ENCODE data around the gene PCDHB16. TPM values are rescaled to one million over a fixed set of nuclear protein-coding genes. Genes with fewer than 3 reads are reported as not detected.
"Not testable (repeated sequence)": the region's sequence is repeated elsewhere in the genome, so short reads cannot be mapped to it uniquely, and the experiment has no call there.

The PCDHB16 gene
- total RNA-seq, 2 donors from 2014 or later: 9.7 to 14.8 TPM

- H3K9me3 ChIP-seq (ENCODE audit: control insufficient read depth, low read length): peaks cover 4% of the 10 kb centered on the region
- H3K9me3 Mint-ChIP-seq: peaks cover 26% of the 10 kb centered on the region
- H3K4me1 ChIP-seq (ENCODE audit: control insufficient read depth, insufficient read depth, low read length): no peaks in the 10 kb centered on the region
- peaks cover 2% of the 10 kb centered on the region for H3K27me3 Mint-ChIP-seq (ENCODE audit: insufficient read depth)
- no peak within 1 kb of the TSS for H3K27ac Mint-ChIP-seq
- DNase-seq: peak; percentile 66
- peaks cover 28% of the 10 kb centered on the region for H3K36me3 Mint-ChIP-seq (ENCODE audit: low read depth)
- peaks cover 4% of the 10 kb centered on the region for H3K27me3 ChIP-seq (ENCODE audit: control insufficient read depth, insufficient read depth, low read length, poor library complexity, severe bottlenecking)
- no peak within 1 kb of the TSS for H3K4me3 Mint-ChIP-seq
- no peaks in the 10 kb centered on the region for H3K36me3 ChIP-seq (ENCODE audit: control insufficient read depth, insufficient read depth, low read length)
- H3K4me1 Mint-ChIP-seq: no peaks in the 10 kb centered on the region
- peak; percentile 65 for TF ChIP-seq CTCF (conservative IDR thresholded peaks at IDR 0.05)
- no peak within 1 kb of the TSS for H3K4me3 ChIP-seq (ENCODE audit: low read length)
- no peak within 1 kb of the TSS for H3K9ac ChIP-seq (ENCODE audit: extremely low read depth, low read length, poor library complexity, severe bottlenecking)
- WGBS, 2 experiments (ENCODE audit: insufficient coverage in 1 of 2, insufficient read length in 1 of 2): 86 to 89% methylated on average over 17 to 18 of the region's 18 CpGs
- H3K27ac ChIP-seq (ENCODE audit: low read depth, low read length): no peak within 1 kb of the TSS
These were observed 32.4 kb upstream of the PCDHB16 start, which contains the start of gene PCDHB6 for GRCh38 chr5:141149812-141150211. Gene PCDHB6, plus strand, starts transcription at chr5:141150057. Its CDS starts 201 bp downstream, at chr5:141150258.

GRCh38 chr5:141150224-141150992 is 31.8 kb upstream of the PCDHB16 start:
- no peak overlapping the region for H3K9ac ChIP-seq (ENCODE audit: extremely low read depth, low read length, poor library complexity, severe bottlenecking)
- Mint-ChIP-seq H3K9me3 (peaks cover 26% of the 10 kb centered on the region), H3K36me3 (ENCODE audit: low read depth) (peaks cover 28% of the 10 kb centered on the region), H3K27me3 (ENCODE audit: insufficient read depth) (peaks cover 2% of the 10 kb centered on the region), H3K4me3 (no peak overlapping the region), H3K27ac (no peak overlapping the region), H3K4me1 (no peaks in the 10 kb centered on the region)
- no peak overlapping the region for H3K27ac ChIP-seq (ENCODE audit: low read depth, low read length)
- 90 to 92% methylated on average over 28 to 33 of the region's 33 CpGs for WGBS, 2 experiments (ENCODE audit: insufficient coverage in 1 of 2, insufficient read length in 1 of 2)
- no peaks in the 10 kb centered on the region for H3K36me3 ChIP-seq (ENCODE audit: control insufficient read depth, insufficient read depth, low read length)
- H3K27me3 ChIP-seq (ENCODE audit: control insufficient read depth, insufficient read depth, low read length, poor library complexity, severe bottlenecking): peaks cover 4% of the 10 kb centered on the region
- DNase-seq: no peak
- no peaks in the 10 kb centered on the region for H3K4me1 ChIP-seq (ENCODE audit: control insufficient read depth, insufficient read depth, low read length)
- TF ChIP-seq CTCF (conservative IDR thresholded peaks at IDR 0.05): no peak
- no peak overlapping the region for H3K4me3 ChIP-seq (ENCODE audit: low read length)
- H3K9me3 ChIP-seq (ENCODE audit: control insufficient read depth, low read length): peaks cover 4% of the 10 kb centered on the region

- WGBS, 2 experiments (ENCODE audit: insufficient coverage in 1 of 2, insufficient read length in 1 of 2): 88% methylated on average over 13 of the region's 13 CpGs
These were observed 31.2 kb upstream of the PCDHB16 start for GRCh38 chr5:141150993-141151325.

GRCh38 chr5:141151632-141152031 is 30.6 kb upstream of the PCDHB16 start:
- not testable (repeated sequence) for H3K27me3 ChIP-seq (ENCODE audit: control insufficient read depth, insufficient read depth, low read length, poor library complexity, severe bottlenecking); H3K4me3 ChIP-seq (ENCODE audit: low read length); DNase-seq

More at GRCh38 chr5:141150993-141151325, 31.2 kb upstream of the PCDHB16 start:
- Histone ChIP-seq H3K9ac (ENCODE audit: extremely low read depth, low read length, poor library complexity, severe bottlenecking) (no peak overlapping the region), H3K4me3 (ENCODE audit: low read length) (no peak overlapping the region), H3K36me3 (ENCODE audit: control insufficient read depth, insufficient read depth, low read length) (no peaks in the 10 kb centered on the region), H3K9me3 (ENCODE audit: control insufficient read depth, low read length) (peaks cover 4% of the 10 kb centered on the region), H3K27ac (ENCODE audit: low read depth, low read length) (no peak overlapping the region), H3K27me3 (ENCODE audit: control insufficient read depth, insufficient read depth, low read length, poor library complexity, severe bottlenecking) (peaks cover 4% of the 10 kb centered on the region), H3K4me1 (ENCODE audit: control insufficient read depth, insufficient read depth, low read length) (no peaks in the 10 kb centered on the region)
- Mint-ChIP-seq H3K9me3 (peaks cover 26% of the 10 kb centered on the region), H3K4me3 (no peak overlapping the region), H3K36me3 (ENCODE audit: low read depth) (peaks cover 30% of the 10 kb centered on the region), H3K4me1 (no peaks in the 10 kb centered on the region), H3K27ac (no peak overlapping the region), H3K27me3 (ENCODE audit: insufficient read depth) (peaks cover 2% of the 10 kb centered on the region)
- TF ChIP-seq CTCF (conservative IDR thresholded peaks at IDR 0.05): no peak
- no peak for DNase-seq

GRCh38 chr5:141152096-141152495 is 30.1 kb upstream of the PCDHB16 start:
- H3K27me3 ChIP-seq (ENCODE audit: control insufficient read depth, insufficient read depth, low read length, poor library complexity, severe bottlenecking); H3K27me3 Mint-ChIP-seq (ENCODE audit: insufficient read depth); H3K27ac ChIP-seq (ENCODE audit: low read depth, low read length); H3K4me3 ChIP-seq (ENCODE audit: low read length); H3K4me1 ChIP-seq (ENCODE audit: control insufficient read depth, insufficient read depth, low read length); H3K27ac Mint-ChIP-seq; H3K36me3 ChIP-seq (ENCODE audit: control insufficient read depth, insufficient read depth, low read length); H3K9me3 ChIP-seq (ENCODE audit: control insufficient read depth, low read length); DNase-seq; H3K9ac ChIP-seq (ENCODE audit: extremely low read depth, low read length, poor library complexity, severe bottlenecking); H3K4me3 Mint-ChIP-seq; H3K4me1 Mint-ChIP-seq: not testable (repeated sequence)
- WGBS, 2 experiments (ENCODE audit: insufficient coverage in 1 of 2, insufficient read length in 1 of 2): 95 to 100% methylated on average over 4 to 36 of the region's 36 CpGs
- Mint-ChIP-seq H3K9me3 (peaks cover 36% of the 10 kb centered on the region), H3K36me3 (ENCODE audit: low read depth) (peaks cover 38% of the 10 kb centered on the region)

More at GRCh38 chr5:141151632-141152031, 30.6 kb upstream of the PCDHB16 start:
- 96 to 97% methylated on average over 9 to 30 of the region's 41 CpGs for WGBS, 2 experiments (ENCODE audit: insufficient coverage in 1 of 2, insufficient read length in 1 of 2)
- not testable (repeated sequence) for H3K36me3 ChIP-seq (ENCODE audit: control insufficient read depth, insufficient read depth, low read length); H3K27ac ChIP-seq (ENCODE audit: low read depth, low read length); H3K9ac ChIP-seq (ENCODE audit: extremely low read depth, low read length, poor library complexity, severe bottlenecking); H3K27me3 Mint-ChIP-seq (ENCODE audit: insufficient read depth); H3K27ac Mint-ChIP-seq; H3K9me3 ChIP-seq (ENCODE audit: control insufficient read depth, low read length); H3K4me1 ChIP-seq (ENCODE audit: control insufficient read depth, insufficient read depth, low read length); H3K4me1 Mint-ChIP-seq; H3K4me3 Mint-ChIP-seq
- peaks cover 31% of the 10 kb centered on the region for H3K9me3 Mint-ChIP-seq
- H3K36me3 Mint-ChIP-seq (ENCODE audit: low read depth): peaks cover 36% of the 10 kb centered on the region
